SK-N-SH treated with all-trans-retinoic acid at 6 μM for 48 hours (cell line): ENCODE data around the gene PHB1.

Experiments used
- ATAC-seq: fragments of 200-7000 bp; cut with Tn5 transposase; 3 replicates; pipeline ENCODE4 v1.9.1; 2020; ENCODE audit warnings: mild to moderate bottlenecking, moderate library complexity
- ARNTL ChIP-seq: fragments of 450-650 bp; formaldehyde crosslinking; IDR thresholded peaks from 2 replicates; pipeline ENCODE4 v1.5.0; 2020; ENCODE audit warnings: low read depth, mild to moderate bottlenecking, moderate library complexity, borderline replicate concordance
- BACH2 ChIP-seq: fragments of 250-450 bp; sonication (Bioruptor Pico); IDR thresholded peaks from 2 replicates; pipeline ENCODE4 v1.9.0; 2021; ENCODE audit warnings: mild to moderate bottlenecking, borderline replicate concordance
- CSDC2 ChIP-seq: fragments of 250-450 bp; sonication (Bioruptor Pico); IDR thresholded peaks from 2 replicates; pipeline ENCODE4 v1.5.0; 2020; ENCODE audit warnings: mild to moderate bottlenecking, moderate library complexity
- ESRRG ChIP-seq: fragments of 250-450 bp; sonication (Bioruptor Pico); IDR thresholded peaks from 2 replicates; pipeline ENCODE4 v1.6.1; 2021; ENCODE audit warnings: mild to moderate bottlenecking
- GLIS3 ChIP-seq: fragments of 250-450 bp; sonication (Bioruptor Pico); IDR thresholded peaks from 2 replicates; pipeline ENCODE4 v1.5.0; 2020; ENCODE audit warnings: mild to moderate bottlenecking, moderate library complexity
- ISL1 ChIP-seq: fragments of 250-450 bp; sonication (Bioruptor Pico); IDR thresholded peaks from 2 replicates; pipeline ENCODE4 v2.1.2; 2022; ENCODE audit warnings: mild to moderate bottlenecking, moderate library complexity
- OSR1 ChIP-seq: fragments of 250-450 bp; sonication (Bioruptor Pico); IDR thresholded peaks from 2 replicates; pipeline ENCODE4 v1.8.0; 2022; ENCODE audit warnings: moderate library complexity, mild to moderate bottlenecking, inconsistent platforms
- RARB ChIP-seq: fragments of 250-450 bp; sonication (Bioruptor Pico); IDR thresholded peaks from 2 replicates; pipeline ENCODE4 v1.8.0; 2021; ENCODE audit warnings: mild to moderate bottlenecking, moderate library complexity
- SNAI2 ChIP-seq: fragments of 250-450 bp; sonication (Bioruptor Pico); IDR thresholded peaks from 2 replicates; pipeline ENCODE4 v1.5.0; 2020; ENCODE audit warnings: mild to moderate bottlenecking, moderate library complexity
- TCF4 ChIP-seq: fragments of 250-450 bp; sonication (Bioruptor Pico); IDR thresholded peaks from 2 replicates; pipeline ENCODE4 v1.8.0; 2021; ENCODE audit warnings: mild to moderate bottlenecking, moderate library complexity, borderline replicate concordance
- TOX ChIP-seq: fragments of 250-450 bp; sonication (Bioruptor Pico); IDR thresholded peaks from 2 replicates; pipeline ENCODE4 v1.8.0; 2021; ENCODE audit warnings: mild to moderate bottlenecking, moderate library complexity, borderline replicate concordance
- ZC3H10 ChIP-seq: fragments of 250-450 bp; sonication (Bioruptor Pico); IDR thresholded peaks from 2 replicates; pipeline ENCODE4 v1.5.1; 2021; ENCODE audit warnings: mild to moderate bottlenecking, moderate library complexity
- ZFP3 ChIP-seq: fragments of 250-450 bp; sonication (Bioruptor Pico); IDR thresholded peaks from 2 replicates; pipeline ENCODE4 v1.5.0; 2020; ENCODE audit warnings: mild to moderate bottlenecking, moderate library complexity
- ZFP30 ChIP-seq: fragments of 450-650 bp; formaldehyde crosslinking; IDR thresholded peaks from 2 replicates; pipeline ENCODE4 v1.5.0; 2022; ENCODE audit warnings: mild to moderate bottlenecking, moderate library complexity
- ZNF565 ChIP-seq: fragments of 450-650 bp; formaldehyde crosslinking; conservative IDR thresholded peaks from 2 replicates; pipeline ENCODE4 v1.5.0; 2020; ENCODE audit warnings: low read depth, mild to moderate bottlenecking, moderate library complexity
- ZNF70 ChIP-seq: fragments of 450-650 bp; formaldehyde crosslinking; IDR thresholded peaks from 2 replicates; pipeline ENCODE4 v1.5.0; 2020; ENCODE audit warnings: mild to moderate bottlenecking, moderate library complexity
- ZNF8 ChIP-seq: fragments of 450-650 bp; formaldehyde crosslinking; IDR thresholded peaks from 2 replicates; pipeline ENCODE4 v1.5.0; 2020; ENCODE audit warnings: mild to moderate bottlenecking, moderate library complexity
- TF ChIP-seq, protein P1 (sequence below): fragments of 250-450 bp; sonication (Bioruptor Pico); IDR thresholded peaks from 2 replicates; pipeline ENCODE4 v1.5.0; 2020; ENCODE audit warnings: mild to moderate bottlenecking, moderate library complexity
- TF ChIP-seq, protein P2 (sequence below): fragments of 250-450 bp; sonication (Bioruptor Pico); IDR thresholded peaks from 2 replicates; pipeline ENCODE4 v1.5.1; 2020; ENCODE audit warnings: low read depth, mild to moderate bottlenecking, moderate library complexity
- TF ChIP-seq, protein P3 (sequence below): fragments of 250-450 bp; sonication (Bioruptor Pico); IDR thresholded peaks from 2 replicates; pipeline ENCODE4 v1.8.0; 2021; ENCODE audit warnings: low read depth, mild to moderate bottlenecking, moderate library complexity, borderline replicate concordance
- TF ChIP-seq, protein P4 (sequence below): fragments of 250-450 bp; sonication (Bioruptor Pico); IDR thresholded peaks from 2 replicates; pipeline ENCODE4 v1.8.0; 2020; ENCODE audit warnings: mild to moderate bottlenecking, moderate library complexity, borderline replicate concordance

PHB1 gene

DNA sequence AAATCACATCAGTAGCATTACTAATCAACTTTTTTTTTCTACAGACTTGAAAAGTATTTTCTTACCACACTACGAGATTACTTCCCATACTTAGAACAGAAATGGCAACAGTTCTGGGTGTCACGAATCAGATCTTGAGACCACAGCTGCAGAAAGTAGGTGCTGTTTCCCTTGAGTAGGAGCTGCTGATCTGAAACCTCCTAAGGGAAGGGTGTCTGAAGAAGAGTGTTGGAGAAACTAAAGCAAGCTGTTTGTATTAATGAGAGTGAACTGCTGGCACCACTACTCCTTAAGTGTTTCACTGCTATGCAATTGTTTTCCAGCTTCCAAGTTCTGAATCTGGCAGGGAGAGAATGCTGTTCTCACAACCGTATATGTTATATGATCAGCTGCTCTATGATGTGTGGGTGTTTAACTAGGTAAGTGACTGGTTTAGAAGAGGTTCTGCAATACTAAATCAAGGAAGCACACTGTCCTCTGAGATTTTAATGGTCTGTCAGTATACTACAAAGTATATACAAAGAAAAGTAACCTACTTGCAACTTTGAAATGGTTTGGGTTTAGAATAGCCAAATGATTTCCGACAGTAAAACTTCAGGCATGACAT, 55.9 kb downstream of the PHB1 start:
- no peak for ATAC-seq
- TF ChIP-seq, protein P1, sequence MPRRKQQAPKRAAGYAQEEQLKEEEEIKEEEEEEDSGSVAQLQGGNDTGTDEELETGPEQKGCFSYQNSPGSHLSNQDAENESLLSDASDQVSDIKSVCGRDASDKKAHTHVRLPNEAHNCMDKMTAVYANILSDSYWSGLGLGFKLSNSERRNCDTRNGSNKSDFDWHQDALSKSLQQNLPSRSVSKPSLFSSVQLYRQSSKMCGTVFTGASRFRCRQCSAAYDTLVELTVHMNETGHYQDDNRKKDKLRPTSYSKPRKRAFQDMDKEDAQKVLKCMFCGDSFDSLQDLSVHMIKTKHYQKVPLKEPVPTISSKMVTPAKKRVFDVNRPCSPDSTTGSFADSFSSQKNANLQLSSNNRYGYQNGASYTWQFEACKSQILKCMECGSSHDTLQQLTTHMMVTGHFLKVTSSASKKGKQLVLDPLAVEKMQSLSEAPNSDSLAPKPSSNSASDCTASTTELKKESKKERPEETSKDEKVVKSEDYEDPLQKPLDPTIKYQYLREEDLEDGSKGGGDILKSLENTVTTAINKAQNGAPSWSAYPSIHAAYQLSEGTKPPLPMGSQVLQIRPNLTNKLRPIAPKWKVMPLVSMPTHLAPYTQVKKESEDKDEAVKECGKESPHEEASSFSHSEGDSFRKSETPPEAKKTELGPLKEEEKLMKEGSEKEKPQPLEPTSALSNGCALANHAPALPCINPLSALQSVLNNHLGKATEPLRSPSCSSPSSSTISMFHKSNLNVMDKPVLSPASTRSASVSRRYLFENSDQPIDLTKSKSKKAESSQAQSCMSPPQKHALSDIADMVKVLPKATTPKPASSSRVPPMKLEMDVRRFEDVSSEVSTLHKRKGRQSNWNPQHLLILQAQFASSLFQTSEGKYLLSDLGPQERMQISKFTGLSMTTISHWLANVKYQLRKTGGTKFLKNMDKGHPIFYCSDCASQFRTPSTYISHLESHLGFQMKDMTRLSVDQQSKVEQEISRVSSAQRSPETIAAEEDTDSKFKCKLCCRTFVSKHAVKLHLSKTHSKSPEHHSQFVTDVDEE (CRISPR knock-in tag) = no peak
- TF ChIP-seq TCF4 (no peak), ARNTL (CRISPR knock-in tag) (no peak), ZNF70 (CRISPR knock-in tag) (no peak), ZNF565 (CRISPR knock-in tag) (no peak), OSR1 (CRISPR knock-in tag) (no peak), ZC3H10 (CRISPR knock-in tag) (no peak), ISL1 (CRISPR knock-in tag) (no peak), ZFP3 (CRISPR knock-in tag) (no peak), TOX (CRISPR knock-in tag) (no peak), RARB (CRISPR knock-in tag) (no peak), ESRRG (CRISPR knock-in tag) (no peak)
- TF ChIP-seq, protein P2, sequence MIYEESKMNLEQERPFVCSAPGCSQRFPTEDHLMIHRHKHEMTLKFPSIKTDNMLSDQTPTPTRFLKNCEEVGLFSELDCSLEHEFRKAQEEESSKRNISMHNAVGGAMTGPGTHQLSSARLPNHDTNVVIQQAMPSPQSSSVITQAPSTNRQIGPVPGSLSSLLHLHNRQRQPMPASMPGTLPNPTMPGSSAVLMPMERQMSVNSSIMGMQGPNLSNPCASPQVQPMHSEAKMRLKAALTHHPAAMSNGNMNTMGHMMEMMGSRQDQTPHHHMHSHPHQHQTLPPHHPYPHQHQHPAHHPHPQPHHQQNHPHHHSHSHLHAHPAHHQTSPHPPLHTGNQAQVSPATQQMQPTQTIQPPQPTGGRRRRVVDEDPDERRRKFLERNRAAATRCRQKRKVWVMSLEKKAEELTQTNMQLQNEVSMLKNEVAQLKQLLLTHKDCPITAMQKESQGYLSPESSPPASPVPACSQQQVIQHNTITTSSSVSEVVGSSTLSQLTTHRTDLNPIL = no peak
- TF ChIP-seq, protein P3, sequence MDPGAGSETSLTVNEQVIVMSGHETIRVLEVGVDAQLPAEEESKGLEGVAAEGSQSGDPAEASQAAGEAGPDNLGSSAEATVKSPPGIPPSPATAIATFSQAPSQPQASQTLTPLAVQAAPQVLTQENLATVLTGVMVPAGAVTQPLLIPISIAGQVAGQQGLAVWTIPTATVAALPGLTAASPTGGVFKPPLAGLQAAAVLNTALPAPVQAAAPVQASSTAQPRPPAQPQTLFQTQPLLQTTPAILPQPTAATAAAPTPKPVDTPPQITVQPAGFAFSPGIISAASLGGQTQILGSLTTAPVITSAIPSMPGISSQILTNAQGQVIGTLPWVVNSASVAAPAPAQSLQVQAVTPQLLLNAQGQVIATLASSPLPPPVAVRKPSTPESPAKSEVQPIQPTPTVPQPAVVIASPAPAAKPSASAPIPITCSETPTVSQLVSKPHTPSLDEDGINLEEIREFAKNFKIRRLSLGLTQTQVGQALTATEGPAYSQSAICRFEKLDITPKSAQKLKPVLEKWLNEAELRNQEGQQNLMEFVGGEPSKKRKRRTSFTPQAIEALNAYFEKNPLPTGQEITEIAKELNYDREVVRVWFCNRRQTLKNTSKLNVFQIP = no peak

DNA sequence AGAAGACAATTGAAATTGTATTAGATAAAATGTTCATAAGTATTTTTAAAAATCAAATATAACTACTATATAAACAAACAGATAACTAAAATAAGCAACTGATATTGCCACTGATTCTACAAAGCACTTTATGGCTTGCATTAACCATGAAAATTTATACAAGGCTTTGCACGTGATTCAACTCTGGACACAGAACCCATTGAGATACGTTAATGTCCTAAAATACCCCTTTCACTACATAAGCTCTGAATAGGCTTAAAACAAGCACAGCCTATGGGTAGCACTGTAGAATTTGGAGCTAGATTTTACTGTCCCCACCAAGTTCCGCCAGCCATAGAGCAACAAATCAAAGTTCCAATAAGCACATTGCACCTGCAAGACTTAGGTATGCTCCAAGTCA, 57.2 kb downstream of the PHB1 start:
- ATAC-seq = no peak
- TF ChIP-seq, protein P4, sequence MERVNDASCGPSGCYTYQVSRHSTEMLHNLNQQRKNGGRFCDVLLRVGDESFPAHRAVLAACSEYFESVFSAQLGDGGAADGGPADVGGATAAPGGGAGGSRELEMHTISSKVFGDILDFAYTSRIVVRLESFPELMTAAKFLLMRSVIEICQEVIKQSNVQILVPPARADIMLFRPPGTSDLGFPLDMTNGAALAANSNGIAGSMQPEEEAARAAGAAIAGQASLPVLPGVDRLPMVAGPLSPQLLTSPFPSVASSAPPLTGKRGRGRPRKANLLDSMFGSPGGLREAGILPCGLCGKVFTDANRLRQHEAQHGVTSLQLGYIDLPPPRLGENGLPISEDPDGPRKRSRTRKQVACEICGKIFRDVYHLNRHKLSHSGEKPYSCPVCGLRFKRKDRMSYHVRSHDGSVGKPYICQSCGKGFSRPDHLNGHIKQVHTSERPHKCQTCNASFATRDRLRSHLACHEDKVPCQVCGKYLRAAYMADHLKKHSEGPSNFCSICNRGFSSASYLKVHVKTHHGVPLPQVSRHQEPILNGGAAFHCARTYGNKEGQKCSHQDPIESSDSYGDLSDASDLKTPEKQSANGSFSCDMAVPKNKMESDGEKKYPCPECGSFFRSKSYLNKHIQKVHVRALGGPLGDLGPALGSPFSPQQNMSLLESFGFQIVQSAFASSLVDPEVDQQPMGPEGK (CRISPR knock-in tag) = no peak
- TF ChIP-seq BACH2 (CRISPR knock-in tag) (no peak), GLIS3 (CRISPR knock-in tag) (no peak), CSDC2 (CRISPR knock-in tag) (no peak), RARB (CRISPR knock-in tag) (no peak), ISL1 (CRISPR knock-in tag) (no peak), ZNF8 (no peak), OSR1 (CRISPR knock-in tag) (no peak), TOX (CRISPR knock-in tag) (no peak), ARNTL (CRISPR knock-in tag) (no peak), TCF4 (no peak), ZFP3 (CRISPR knock-in tag) (no peak), ESRRG (CRISPR knock-in tag) (no peak), ZNF70 (CRISPR knock-in tag) (no peak), ZC3H10 (CRISPR knock-in tag) (no peak), ZFP30 (CRISPR knock-in tag) (no peak), SNAI2 (no peak)
- TF ChIP-seq, protein P2 = no peak
- TF ChIP-seq, protein P3 = no peak
- TF ChIP-seq, protein P1 (CRISPR knock-in tag) = no peak
- TF ChIP-seq, all 23 proteins: peak for 0
